Measurements from ENCODE around the gene PALLD. TPM values are rescaled to one million over a fixed set of nuclear protein-coding genes. Genes with fewer than 3 reads are reported as not detected.

Gene PALLD
- total and polyA plus RNA-seq, 2 of the 8 experiments (the other 6 are each of a cell fraction or from before 2014, with no cell fraction given), result 10.5 to 25.0 TPM

- Histone ChIP-seq H3K4me1 (replicated peaks in 1 of 4; ENCODE audit: control insufficient read depth in 3 of 4, insufficient read depth in 4 of 4, low read length in 3 of 4) (peaks cover 0 to 2% (median 0%) of the 10 kb centered on the region in 4 experiments; a peak in 1 of 7 replicates), H3K23me2 (ENCODE audit: low read depth, low read length) (no peaks in the 10 kb centered on the region), H4K5ac (ENCODE audit: insufficient read length, low read depth, low read length) (no peak overlapping the region), H3K27ac (ENCODE audit: low read depth, low read length) (no peak overlapping the region), H3K79me2 (ENCODE audit: control insufficient read depth in 1 of 2, insufficient read depth in 2 of 2, low read length in 2 of 2) (no peaks in the 10 kb centered on the region), H3K4me3 (ENCODE audit: extremely low read depth in 1 of 4, insufficient read depth in 2 of 4, low read depth in 3 of 4, low read length in 4 of 4) (no peak overlapping the region), H3K36me3 (ENCODE audit: control insufficient read depth in 2 of 4, insufficient read depth in 4 of 4, low read length in 3 of 4) (no peaks in the 10 kb centered on the region), H2BK5ac (ENCODE audit: low read depth, low read length) (no peak overlapping the region), H3K18ac (ENCODE audit: extremely low read depth, low read length) (no peak overlapping the region), H4K8ac (ENCODE audit: extremely low read depth, insufficient read depth, low read length) (no peak overlapping the region), H2BK20ac (ENCODE audit: low read length) (no peak overlapping the region), H2BK120ac (replicated peaks; ENCODE audit: low read depth, low read length) (no peak overlapping the region), H3K23ac (ENCODE audit: insufficient read length) (no peak overlapping the region), H4K20me1 (replicated peaks in 1 of 2; ENCODE audit: control insufficient read depth in 1 of 2, insufficient read depth in 2 of 2, low read length in 2 of 2) (no peaks in the 10 kb centered on the region), H2BK15ac (ENCODE audit: low read length) (no peak overlapping the region), H3K79me1 (ENCODE audit: low read depth, low read length) (no peaks in the 10 kb centered on the region), H3K9me3 (ENCODE audit: insufficient read depth in 2 of 2, low read depth in 1 of 2, low read length in 1 of 2) (no peaks in the 10 kb centered on the region), H3K14ac (ENCODE audit: insufficient read length) (no peak overlapping the region), H4K91ac (replicated peaks; ENCODE audit: insufficient read length, low read length) (no peak overlapping the region), H3K4me2 (ENCODE audit: insufficient read depth in 1 of 2, low read depth in 2 of 2, low read length in 2 of 2) (no peak overlapping the region), H2AFZ (ENCODE audit: low read length) (no peak overlapping the region), H3K56ac (replicated peaks; ENCODE audit: insufficient read length, low read depth, low read length) (no peak overlapping the region), H3K9ac (replicated peaks in 1 of 4; ENCODE audit: extremely low read depth in 1 of 4, low read depth in 3 of 4, low read length in 3 of 4) (no peak overlapping the region), H3K4ac (replicated peaks; ENCODE audit: insufficient read length, low read depth, low read length) (no peak overlapping the region), H3K27me3 (replicated peaks in 1 of 4; ENCODE audit: control insufficient read depth in 3 of 4, extremely low read depth in 1 of 4, insufficient read depth in 3 of 4, low read length in 3 of 4) (peaks cover 0 to 1% (median 0%) of the 10 kb centered on the region in 4 experiments; a peak in 1 of 7 replicates), H2AK5ac (ENCODE audit: low read depth, low read length) (no peak overlapping the region), H2BK12ac (ENCODE audit: low read depth, low read length) (no peak overlapping the region)
- WGBS, 2 experiments (ENCODE audit: extremely low coverage in 1 of 2, insufficient coverage in 1 of 2, insufficient read length in 1 of 2, insufficient replicate concordance in 2 of 2, low coverage in 1 of 2, low lambda C conversion rate in 2 of 2, missing lambda C conversion rate in 1 of 2), result 88% methylated on average over 3 of the region's 3 CpGs; no CpG with 5 or more reads in 1 of the 2 experiments
- no peak for DNase-seq (ENCODE audit: low read depth in 1 of 2, low spot score in 2 of 2)
- no peak for FAIRE-seq
- CTCF ChIA-PET (ENCODE audit: partially characterized antibody), result no interaction called here
- no peak for TF ChIP-seq ATF2 (IDR thresholded peaks at IDR 0.05; ENCODE audit: low read length)
- POLR2A ChIA-PET (ENCODE audit: partially characterized antibody), result no interaction called here
Measured at GRCh38 chr4:168688584-168688983, 191.7 kb downstream of the PALLD start.

Data from H1 (cell line).